GM10266 (cell line): ENCODE results near the gene PCBP3.

Source experiments
- DNase-seq: peaks from one replicate; pipeline ENCODE4 v3.0.0; 2012; ENCODE audit errors: extremely low spot score
- TF ChIP-seq, protein P1 (sequence below): IDR thresholded peaks from 2 replicates; pipeline ENCODE4 v1.5.1; 2012; ENCODE audit warnings: mild to moderate bottlenecking, low read depth; ENCODE audit not compliant: control insufficient read depth, insufficient read depth; ENCODE audit errors: missing control alignments

Gene PCBP3

DNA sequence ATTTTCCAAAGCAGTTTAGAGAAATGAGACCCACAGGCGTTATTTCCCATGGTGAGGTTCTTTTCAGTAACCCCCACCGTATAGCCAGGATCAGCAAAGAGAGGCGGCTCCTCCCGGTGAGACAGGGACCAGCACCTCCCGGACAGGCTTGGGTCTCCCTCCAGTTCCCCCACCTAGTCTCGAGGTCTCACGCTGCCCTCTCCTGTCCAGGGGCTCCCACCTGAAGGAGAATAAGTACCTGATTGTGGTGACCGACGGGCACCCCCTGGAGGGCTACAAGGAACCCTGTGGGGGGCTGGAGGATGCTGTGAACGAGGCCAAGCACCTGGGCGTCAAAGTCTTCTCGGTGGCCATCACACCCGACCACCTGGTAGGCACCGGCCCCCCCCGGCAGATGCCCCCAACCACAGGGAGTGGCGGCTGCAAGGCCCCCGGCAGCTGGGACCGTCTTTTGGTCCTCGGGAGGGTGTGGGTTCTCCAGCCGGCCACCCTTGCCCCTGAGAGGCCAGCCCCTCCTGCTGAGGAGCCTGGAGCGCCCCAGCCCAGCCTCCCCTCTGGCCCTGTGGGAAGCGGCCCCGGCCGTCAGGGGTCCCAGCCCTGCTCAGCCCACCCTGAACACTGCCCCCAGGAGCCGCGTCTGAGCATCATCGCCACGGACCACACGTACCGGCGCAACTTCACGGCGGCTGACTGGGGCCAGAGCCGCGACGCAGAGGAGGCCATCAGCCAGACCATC is 343.0 kb downstream of the PCBP3 start:
- TF ChIP-seq, protein P1, sequence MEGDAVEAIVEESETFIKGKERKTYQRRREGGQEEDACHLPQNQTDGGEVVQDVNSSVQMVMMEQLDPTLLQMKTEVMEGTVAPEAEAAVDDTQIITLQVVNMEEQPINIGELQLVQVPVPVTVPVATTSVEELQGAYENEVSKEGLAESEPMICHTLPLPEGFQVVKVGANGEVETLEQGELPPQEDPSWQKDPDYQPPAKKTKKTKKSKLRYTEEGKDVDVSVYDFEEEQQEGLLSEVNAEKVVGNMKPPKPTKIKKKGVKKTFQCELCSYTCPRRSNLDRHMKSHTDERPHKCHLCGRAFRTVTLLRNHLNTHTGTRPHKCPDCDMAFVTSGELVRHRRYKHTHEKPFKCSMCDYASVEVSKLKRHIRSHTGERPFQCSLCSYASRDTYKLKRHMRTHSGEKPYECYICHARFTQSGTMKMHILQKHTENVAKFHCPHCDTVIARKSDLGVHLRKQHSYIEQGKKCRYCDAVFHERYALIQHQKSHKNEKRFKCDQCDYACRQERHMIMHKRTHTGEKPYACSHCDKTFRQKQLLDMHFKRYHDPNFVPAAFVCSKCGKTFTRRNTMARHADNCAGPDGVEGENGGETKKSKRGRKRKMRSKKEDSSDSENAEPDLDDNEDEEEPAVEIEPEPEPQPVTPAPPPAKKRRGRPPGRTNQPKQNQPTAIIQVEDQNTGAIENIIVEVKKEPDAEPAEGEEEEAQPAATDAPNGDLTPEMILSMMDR = no peak
- DNase-seq = no peak

DNA sequence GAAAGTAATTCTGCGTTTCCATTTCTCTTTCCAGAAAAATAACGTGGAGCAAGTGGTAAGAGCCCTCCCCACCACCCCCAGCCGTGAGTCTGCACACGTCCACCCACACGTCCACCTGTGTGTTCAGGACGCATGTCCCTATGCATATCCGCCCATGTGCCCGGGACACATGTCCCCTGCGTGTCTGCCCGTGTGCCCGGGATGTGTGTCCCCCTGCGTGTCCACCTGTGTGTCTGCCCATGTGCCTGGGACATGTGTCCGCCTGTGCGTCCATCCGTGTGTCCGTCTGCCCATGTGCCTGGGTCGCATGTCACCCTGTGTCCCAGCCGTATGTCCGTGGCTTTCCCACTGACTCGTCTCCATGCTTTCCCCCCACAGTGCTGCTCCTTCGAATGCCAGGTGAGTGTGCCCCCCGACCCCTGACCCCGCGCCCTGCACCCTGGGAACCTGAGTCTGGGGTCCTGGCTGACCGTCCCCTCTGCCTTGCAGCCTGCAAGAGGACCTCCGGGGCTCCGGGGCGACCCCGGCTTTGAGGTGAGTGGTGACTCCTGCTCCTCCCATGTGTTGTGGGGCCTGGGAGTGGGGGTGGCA is 343.7 kb downstream of the PCBP3 start:
- DNase-seq = no peak
- TF ChIP-seq, protein P1 = no peak

DNA sequence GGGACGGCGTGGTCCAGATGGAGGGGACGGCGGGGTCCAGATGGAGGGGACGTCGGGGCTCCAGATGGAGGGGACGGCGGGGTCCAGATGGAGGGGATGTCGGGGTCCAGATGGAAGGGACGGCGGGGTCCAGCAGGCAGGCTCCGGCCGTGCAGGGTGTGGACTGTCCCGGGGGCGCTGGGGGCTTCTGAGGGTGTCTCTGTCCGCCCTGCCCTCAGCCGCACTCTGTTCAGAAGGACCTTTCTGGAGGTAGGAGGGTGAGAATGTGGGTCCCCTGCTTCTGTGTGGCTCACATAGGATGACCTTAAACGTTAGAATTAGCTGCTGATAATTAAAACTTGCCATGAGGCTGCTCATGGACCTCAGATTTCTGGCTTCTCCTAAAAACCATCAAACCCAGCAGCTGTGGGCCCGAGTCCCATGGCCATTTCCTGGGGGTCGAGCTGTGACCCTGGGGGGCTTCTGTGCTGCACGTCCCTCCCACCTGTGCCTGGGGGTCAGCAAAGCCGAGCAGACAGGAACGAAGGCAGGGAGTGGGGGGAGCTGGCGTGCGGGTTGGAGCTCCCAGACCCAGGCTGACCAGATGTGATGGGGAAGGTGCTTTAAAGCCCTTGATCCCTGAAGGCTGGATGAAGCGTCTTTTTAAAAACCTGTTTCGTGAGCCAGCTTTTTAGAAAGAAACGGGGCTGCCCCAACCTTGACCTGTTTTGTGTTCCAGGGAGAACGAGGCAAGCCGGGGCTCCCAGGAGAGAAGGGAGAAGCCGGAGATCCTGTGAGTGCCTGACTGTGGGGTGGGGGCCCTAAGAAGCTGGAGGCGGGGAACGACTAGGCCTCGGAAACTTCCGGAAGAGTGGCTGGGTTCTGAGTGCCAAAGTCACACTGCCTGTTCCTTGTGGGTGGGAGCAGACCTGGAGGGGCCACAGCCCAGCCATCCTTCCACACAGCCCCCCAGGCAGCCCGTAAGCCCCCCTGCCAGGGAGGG is 345.1 kb downstream of the PCBP3 start:
- TF ChIP-seq, protein P1 = no peak
- DNase-seq = no peak

DNA sequence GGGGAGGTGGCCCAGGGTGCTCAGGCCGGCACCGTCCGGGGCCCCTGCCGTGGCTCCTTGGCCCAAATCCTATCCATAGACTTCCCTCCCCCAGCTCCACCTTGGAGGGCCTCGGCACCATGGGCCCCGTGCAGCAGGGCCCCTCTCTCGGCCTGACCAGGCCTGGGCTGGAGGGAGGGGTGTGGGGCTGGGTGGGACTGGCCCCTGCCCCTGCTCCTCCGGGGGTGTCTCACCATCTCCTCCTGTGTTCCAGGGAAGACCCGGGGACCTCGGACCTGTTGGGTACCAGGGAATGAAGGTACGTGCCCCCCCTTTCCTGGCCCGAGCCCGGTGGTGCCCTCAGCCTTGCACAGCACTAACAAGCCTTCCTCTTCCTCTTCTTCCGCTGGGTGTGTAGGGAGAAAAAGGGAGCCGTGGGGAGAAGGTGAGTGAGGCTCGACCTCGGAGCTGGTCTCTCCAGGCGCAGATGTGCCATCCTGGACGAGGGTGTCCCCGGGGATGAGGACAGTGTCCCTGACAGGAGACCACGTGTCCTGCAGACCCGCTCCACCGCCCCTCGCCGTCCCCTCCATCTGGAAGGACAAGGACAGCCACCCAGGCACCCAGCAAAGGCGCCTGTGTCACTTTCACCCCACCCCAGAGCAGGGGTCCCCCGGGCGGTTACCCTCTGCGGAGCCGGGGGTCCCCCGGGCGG is 346.0 kb downstream of the PCBP3 start:
- no peak for DNase-seq

DNA sequence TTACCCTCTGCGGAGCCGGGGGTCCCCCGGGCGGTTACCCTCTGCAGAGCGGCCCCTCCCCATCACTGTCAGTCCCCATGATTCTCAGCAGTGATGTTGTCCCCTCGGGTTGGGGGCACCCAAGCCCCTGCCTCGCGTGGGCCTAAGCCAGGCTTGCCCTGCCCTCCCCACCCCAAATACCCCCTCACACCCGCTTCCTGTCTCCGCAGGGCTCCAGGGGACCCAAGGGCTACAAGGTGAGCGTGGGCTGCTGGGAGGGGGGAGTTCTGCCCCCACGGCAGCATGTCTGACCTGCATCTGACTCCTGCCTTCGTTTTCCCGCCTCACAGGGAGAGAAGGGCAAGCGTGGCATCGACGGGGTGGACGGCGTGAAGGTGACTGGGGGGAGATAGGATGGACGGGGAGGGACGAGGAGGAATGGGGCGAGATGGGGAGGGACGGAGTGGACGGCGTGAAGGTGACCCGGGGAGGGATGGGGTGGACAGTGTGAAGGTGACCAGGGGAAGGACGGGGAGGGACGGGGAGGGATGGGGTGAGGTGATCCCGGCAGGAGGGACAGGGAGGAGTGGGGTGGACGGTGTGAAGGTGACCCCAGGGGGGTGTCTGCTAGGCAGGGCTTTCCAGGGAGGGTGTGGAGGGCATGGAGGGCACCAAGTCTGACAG is 346.7 kb downstream of the PCBP3 start:
- TF ChIP-seq, protein P1 = no peak
- no peak for DNase-seq

More for the DNA sequence above, 346.0 kb downstream of the PCBP3 start:
- TF ChIP-seq, protein P1 = no peak
